DMS53 (cell line): ENCODE data around the gene FOXN3.

Experiments used
- DNase-seq: peaks from one replicate; lab custom pipeline; 2025; lab: John Stamatoyannopoulos, UW

FOXN3 gene

GRCh38 chr14:89330236-89331002 lies 86.6 kb downstream of the FOXN3 start:
- no peak for DNase-seq

DNA sequence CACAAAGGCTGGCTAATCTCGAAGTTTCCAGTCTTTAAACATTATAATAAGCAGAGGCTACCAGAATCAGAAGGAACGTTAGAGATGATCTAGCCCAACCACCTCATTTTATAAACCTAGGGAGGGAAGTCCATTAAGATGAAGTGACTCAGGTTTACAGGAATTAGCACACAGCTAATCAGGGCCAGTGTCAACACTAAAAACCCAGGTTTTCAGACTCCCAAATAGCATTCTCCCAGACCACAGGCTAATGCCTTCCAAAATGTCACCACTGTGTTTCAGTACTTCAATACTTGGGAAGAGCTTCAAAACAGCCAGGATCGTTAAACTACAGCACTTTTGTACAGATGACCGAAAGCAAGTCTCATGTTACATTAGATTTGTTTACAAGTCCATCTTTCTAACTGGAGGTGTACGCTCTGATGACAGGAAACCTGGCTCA lies 89.2 kb downstream of the FOXN3 start:
- peak; percentile 5 for DNase-seq

DNA sequence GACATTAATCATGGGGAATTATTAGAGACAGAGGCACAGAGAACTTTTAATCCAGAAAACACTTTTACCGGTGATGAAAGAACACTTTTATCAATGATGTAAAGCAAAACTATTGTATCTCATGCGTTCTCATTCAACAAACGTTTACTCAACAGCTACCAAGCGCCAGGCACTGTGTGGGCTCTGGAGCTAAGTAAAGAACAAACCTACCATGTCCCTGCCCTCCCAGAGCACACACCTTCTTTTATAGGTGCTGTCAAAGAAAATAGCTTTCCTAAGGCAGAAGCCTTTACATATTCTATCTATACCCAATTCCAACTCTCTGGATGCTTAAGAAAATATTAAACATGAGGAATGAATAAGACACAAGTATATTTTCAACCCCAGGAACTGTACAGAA lies 91.1 kb downstream of the FOXN3 start:
- no peak for DNase-seq

DNA sequence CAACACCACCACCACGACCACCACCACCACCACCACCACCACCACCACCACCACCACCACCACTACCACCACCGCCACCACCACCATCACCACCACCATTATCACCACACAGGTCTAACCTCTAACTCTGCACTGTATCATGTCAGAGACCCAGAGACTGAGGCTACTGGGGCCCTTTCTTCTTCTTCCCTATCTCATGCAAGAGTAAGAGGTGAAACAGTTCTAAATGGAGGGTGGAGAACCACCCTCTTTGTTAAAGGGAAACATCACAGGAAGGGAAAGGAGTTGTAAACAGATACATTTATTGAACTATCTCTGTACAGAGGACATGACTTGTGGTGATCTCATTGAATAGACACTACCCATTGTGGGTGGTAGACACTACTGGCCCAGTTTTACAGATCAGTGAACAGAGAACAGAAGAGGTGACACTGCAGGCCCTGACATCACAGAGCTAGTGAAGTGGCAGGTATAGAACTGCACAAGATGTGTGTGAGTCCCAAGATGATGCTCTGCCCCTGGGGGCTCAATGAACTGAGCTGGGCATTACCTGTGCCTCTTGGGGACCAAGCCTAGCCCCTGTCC lies 91.6 kb downstream of the FOXN3 start:
- no peak for DNase-seq

DNA sequence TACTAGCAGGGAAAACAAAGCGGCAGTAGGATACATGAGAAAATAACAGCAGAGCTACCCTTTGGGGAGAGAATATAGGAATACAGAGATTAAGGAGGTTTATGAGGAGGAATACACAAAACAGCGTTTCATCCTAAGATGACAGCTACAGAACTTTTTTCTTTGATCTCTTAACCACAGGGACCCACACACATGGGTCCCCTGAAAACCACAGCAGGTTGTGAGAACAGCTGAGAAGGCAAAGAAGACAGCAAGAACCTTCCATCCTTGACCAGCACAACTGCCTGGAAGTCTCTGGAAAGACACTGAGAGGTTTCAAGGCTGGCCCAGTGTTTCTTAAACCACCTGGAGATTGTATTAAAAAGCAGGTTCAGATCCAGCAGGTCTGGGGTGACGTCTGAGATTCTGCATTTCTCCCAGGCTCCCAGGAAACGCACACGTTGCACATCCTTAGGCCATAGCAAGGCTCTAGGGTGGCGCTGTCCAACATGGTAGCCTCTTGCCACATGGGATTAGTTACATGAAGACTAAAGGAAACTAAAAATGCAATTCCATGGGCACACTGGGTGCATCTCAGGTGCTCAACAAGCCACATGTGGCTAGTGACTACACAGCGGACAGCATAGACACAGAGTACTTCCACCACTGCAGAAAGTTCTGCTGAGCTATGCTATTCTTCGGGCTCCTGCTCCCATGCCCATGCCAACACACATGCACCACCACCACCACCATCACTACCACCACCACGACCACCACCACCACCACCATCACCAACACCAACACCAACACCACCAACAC lies 92.3 kb downstream of the FOXN3 start:
- DNase-seq: no peak

DNA sequence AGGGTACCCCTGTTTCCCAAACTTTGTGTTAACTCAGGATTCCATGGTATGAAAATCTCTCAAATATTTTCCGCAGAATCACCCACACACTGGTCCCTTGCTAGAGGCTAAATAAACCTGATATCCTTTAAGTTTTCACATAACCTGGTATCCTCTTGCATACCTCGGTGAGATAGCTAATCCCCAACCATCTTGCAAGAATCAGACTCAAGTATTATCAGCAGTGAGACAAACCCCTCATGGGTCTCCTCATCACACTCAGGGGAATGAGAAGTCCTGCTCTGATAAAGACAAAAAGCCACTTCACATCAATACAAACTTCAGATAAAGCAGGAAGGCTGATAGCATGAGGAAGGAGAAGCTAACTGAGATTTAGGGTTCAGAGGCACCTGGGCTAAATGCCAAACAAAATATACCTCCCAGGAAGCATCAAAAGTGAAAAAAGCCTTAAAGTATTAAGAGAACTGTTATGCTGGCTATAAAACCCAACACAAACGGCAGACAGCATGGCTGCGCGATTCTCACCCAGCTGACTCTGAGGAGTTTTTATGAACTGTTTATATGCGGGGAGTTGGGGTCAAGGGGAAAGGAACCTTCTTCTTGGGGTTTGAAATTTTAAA lies 96.5 kb downstream of the FOXN3 start:
- no peak for DNase-seq

DNA sequence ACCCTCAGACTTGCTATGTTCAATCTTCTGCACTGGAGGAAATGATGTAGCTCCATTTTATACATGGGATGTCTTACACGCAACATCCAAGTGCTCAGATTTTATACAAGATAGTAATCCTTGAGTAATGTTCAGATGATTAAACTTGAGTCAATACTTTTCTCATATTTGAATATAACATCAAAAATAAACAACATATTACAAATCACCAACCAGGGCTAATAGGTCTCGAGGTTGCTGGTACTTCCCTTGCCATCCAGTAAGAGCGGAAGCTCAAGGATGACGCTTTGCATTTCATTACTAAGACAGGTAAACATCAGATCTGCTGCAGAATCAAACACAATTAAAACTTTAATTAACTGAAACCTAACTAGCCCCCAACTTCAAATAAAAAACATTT lies 97.3 kb downstream of the FOXN3 start:
- DNase-seq: no peak

DNA sequence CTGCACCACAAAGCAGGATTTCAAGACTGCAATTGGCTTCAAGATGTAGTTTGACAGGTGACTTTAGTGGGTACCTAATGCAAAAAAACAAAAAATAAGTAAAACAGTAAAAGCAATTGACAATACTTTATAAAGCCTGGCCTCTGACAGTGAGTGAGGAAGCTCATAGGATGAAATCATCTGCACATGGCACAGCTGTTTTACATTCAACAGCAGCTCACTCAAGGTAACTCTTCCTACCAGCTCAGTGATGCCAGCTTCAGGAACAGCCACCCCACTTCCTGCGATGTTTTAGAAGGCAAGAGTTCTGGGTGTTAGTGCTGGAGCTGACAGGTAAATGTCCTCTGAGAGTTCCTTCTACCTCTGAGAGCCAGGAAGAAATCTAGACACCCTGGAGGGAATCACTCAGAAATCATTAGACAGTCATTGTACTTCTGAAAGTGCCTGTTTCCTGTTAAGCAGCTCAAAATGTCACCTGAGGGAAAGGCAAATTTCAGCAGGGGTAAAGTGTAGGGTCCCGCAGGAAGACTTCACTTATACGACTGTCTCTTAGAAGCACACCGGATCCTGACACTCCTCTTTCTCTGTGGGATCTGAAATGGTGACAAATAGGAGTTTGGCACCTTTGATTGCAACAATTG lies 99.9 kb downstream of the FOXN3 start:
- DNase-seq: no peak

DNA sequence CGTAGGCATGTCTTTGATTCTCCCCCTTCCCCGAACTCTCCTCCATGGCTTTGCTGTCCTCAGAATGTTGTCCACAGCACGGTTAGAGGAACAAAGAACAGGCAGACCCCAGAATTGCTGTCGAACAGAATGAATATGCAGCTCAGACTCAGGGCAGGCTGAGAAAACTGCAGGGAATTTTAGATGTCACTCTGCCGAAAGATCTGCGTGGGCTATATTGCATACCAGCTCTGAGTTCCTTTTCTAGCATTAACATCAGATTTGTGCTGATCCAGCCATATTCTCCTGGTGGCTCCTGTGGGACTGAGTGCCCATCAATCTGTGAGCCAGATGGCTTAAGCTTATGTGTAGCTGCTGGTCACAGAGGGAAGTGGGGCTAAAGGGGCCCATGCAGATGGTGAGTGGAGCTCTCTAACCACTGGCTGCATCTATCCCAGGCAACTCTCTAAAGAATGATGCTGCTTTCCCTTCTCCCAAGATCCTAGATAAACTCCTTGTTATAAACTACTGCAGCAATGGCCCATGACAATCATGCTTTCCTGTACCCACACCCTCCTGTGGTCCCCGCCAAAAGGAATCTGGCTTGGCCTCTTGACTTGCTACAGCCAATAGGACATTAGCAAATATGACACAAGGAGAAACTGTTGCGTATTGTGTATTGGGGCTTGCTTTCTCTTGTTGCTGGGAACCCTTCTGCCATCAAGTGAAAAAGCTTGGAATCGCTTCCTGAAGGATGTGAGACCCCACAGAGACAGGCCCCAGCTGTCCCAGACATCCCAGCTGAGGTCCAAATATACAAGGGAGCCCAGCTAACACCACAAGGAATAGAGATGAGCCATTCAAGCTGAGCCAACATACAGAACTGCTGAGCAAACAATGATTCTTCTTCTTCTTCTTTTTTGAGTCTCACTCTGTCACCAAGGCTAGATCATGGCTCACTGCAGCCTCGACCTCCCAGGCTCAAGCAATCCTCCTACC lies 101.3 kb downstream of the FOXN3 start:
- DNase-seq: no peak

DNA sequence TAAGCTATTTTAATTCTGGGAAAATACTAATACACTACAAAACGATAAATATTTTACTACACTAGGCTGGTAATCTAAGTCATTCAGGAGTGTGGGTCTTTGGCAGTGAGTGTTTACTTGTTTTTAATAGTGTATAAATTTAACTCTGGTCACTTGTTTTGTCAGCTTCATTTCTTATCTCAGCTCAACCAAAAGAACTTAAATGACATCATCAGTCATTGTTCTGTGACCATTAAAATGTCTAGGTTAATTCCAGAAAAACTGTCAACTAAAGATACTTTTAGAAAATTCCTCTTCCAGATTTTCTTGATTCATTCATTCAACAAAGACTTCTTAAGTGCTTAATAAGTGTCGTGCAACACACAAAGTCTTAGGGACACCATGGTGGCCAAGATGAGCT lies 102.8 kb downstream of the FOXN3 start:
- DNase-seq: no peak

DNA sequence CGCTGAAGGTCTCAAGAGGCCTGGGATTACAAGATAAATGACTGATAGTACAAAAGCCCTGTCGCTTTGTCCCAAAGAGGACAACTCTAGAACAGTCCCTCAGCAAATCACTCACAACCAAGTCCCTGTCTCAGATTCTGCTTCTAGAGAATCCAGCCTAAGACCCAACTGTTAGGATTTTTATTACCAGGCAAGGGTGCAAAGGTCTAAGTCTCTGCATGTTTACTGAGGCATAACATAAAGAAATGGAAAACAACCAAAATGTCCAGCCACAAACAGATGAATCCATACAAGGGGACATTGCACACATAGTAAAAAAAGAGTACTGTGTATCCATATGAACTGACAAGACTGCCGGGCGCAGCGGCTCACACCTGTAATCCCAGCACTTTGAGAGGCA lies 104.1 kb downstream of the FOXN3 start:
- DNase-seq: no peak

- DNase-seq: no peak
These were observed 106.8 kb downstream of the FOXN3 start for GRCh38 chr14:89310211-89310610.

GRCh38 chr14:89309670-89310177 lies 107.3 kb downstream of the FOXN3 start:
- DNase-seq: no peak

- DNase-seq: no peak
These were observed 108.6 kb downstream of the FOXN3 start for GRCh38 chr14:89308232-89308959.

DNA sequence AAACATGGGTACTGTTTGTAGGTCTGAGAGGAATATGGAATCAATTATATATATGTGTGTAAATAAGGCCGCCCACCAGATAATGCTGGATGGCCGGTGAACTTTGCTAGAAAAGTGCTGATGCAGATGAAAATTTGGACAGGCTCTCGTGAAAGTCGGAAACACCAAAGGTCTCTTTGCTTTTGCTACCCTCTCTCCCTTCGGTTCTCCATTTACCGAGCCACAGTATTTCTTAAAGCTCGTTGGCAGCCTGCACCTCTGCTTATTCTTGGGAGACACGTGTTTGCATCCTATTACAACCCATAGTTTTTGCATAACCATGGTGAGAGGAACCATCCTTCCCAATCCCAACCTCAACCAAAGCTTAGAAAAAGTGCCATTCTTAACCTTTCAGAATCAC lies 109.6 kb downstream of the FOXN3 start:
- no peak for DNase-seq

GRCh38 chr14:89304972-89305703 lies 111.9 kb downstream of the FOXN3 start:
- peak; percentile 92 for DNase-seq

DNA sequence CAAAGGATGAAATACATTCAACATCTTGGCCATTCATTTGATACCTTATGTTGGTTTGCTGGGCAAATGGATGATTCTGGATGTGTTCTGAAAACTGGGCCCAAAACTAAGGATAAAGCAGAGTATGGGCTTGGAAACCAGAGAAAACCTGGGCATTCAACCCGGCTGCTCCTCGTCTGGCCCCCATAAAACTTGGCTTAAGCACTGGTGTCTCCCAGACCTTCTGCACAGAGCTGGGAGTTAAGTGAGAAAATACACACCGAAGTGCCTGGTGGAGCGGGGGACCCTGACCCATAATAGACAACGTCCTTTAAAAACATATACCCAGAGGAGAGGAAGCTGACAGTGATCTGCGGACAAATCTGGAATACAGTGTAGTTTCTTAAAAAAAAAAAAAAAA lies 112.5 kb downstream of the FOXN3 start:
- DNase-seq: peak; percentile 61

GRCh38 chr14:89303456-89304435 lies 113.3 kb downstream of the FOXN3 start:
- DNase-seq: peak; percentile 97
